GM21447 (cell line): Measurements from ENCODE around the gene DOCK1.
"Not testable (repeated sequence)": the region's sequence is repeated elsewhere in the genome, so short reads cannot be mapped to it uniquely, and the experiment has no call there.

Experiments
- ATAC-seq: cut with Tn5 transposase; IDR thresholded peaks from one replicate; pipeline ENCODE4 v1.9.1; 2021; ENCODE audit not compliant: unreplicated experiment

DOCK1 gene

GRCh38 chr10:126924180-126924914 lies 19.1 kb downstream of the DOCK1 start:
- no peak for ATAC-seq

GRCh38 chr10:126924915-126925300 lies 19.7 kb downstream of the DOCK1 start:
- ATAC-seq: no peak

GRCh38 chr10:126926568-126926967 lies 21.3 kb downstream of the DOCK1 start:
- no peak for ATAC-seq

- ATAC-seq: no peak
Observed at GRCh38 chr10:126927799-126928198, 22.6 kb downstream of the DOCK1 start.

- ATAC-seq: no peak
Observed at GRCh38 chr10:126928274-126928673, 23.0 kb downstream of the DOCK1 start.

- ATAC-seq: no peak
Observed at GRCh38 chr10:126929391-126929790, 24.2 kb downstream of the DOCK1 start.

GRCh38 chr10:126930131-126930882 lies 25.1 kb downstream of the DOCK1 start:
- ATAC-seq: no peak

- no peak for ATAC-seq
Observed at GRCh38 chr10:126930883-126931503, 25.8 kb downstream of the DOCK1 start.

GRCh38 chr10:126931544-126931943 lies 26.3 kb downstream of the DOCK1 start:
- no peak for ATAC-seq

- no peak for ATAC-seq
Observed at GRCh38 chr10:126932516-126932915, 27.3 kb downstream of the DOCK1 start.

- ATAC-seq: no peak
Observed at GRCh38 chr10:126933116-126933515, 27.9 kb downstream of the DOCK1 start.

- no peak for ATAC-seq
Observed at GRCh38 chr10:126935263-126935946, 30.2 kb downstream of the DOCK1 start.

- no peak for ATAC-seq
Observed at GRCh38 chr10:126937026-126937425, 31.8 kb downstream of the DOCK1 start.

GRCh38 chr10:126938121-126938520 lies 32.9 kb downstream of the DOCK1 start:
- ATAC-seq: not testable (repeated sequence)

GRCh38 chr10:126939706-126940105 lies 34.5 kb downstream of the DOCK1 start:
- ATAC-seq: no peak

GRCh38 chr10:126940670-126941310 lies 35.6 kb downstream of the DOCK1 start:
- no peak for ATAC-seq

- ATAC-seq: no peak
Observed at GRCh38 chr10:126944191-126944590, 39.0 kb downstream of the DOCK1 start.

- no peak for ATAC-seq
Observed at GRCh38 chr10:126945351-126946030, 40.3 kb downstream of the DOCK1 start.

GRCh38 chr10:126946746-126947145 lies 41.5 kb downstream of the DOCK1 start:
- ATAC-seq: no peak
